Measurements from ENCODE around the gene SLF1. TPM values are rescaled to one million over a fixed set of nuclear protein-coding genes. Genes with fewer than 3 reads are reported as not detected.

Gene SLF1
- total RNA-seq, 2 donors from 2014 or later = 2.3 to 11.2 TPM

GRCh38 chr5:94620256-94620655 lies 1.8 kb downstream of the SLF1 start:
- H3K4me1 ChIP-seq = peaks cover 22% of the 10 kb centered on the region
- H3K9me3 ChIP-seq = no peaks in the 10 kb centered on the region
- H3K36me3 ChIP-seq (replicated peaks in 1 of 2; ENCODE audit: insufficient read depth in 1 of 2, low read depth in 2 of 2) = no peaks in the 10 kb centered on the region
- no peaks in the 10 kb centered on the region for H3K27me3 ChIP-seq
- ATAC-seq (no peak), DNase-seq (no peak)
- WGBS, 2 donors = 80 to 94% methylated on average over 5 of the region's 5 CpGs
- intact Hi-C loops (cut with DNase I) = no loop called here
- TF ChIP-seq CTCF (IDR thresholded peaks at IDR 0.05) (no peak), POLR2A (IDR thresholded peaks at IDR 0.05) (no peak)
- H3K27ac ChIP-seq = no peak overlapping the region
- no peak overlapping the region for H3K4me3 ChIP-seq

GRCh38 chr5:94621763-94622162 lies 3.3 kb downstream of the SLF1 start:
- intact Hi-C loops (cut with DNase I) = no loop called here
- DNase-seq (no peak), ATAC-seq (no peak)
- no peaks in the 10 kb centered on the region for H3K9me3 ChIP-seq
- TF ChIP-seq CTCF (IDR thresholded peaks at IDR 0.05) = no peak
- TF ChIP-seq POLR2A (IDR thresholded peaks at IDR 0.05) = no peak
- no peaks in the 10 kb centered on the region for H3K27me3 ChIP-seq
- H3K27ac ChIP-seq = no peak overlapping the region
- no peaks in the 10 kb centered on the region for H3K36me3 ChIP-seq (replicated peaks in 1 of 2; ENCODE audit: insufficient read depth in 1 of 2, low read depth in 2 of 2)
- peaks cover 12% of the 10 kb centered on the region for H3K4me1 ChIP-seq
- WGBS, 2 donors = 55 to 61% methylated on average over 5 of the region's 5 CpGs
- H3K4me3 ChIP-seq = no peak overlapping the region

GRCh38 chr5:94623011-94623410 lies 4.5 kb downstream of the SLF1 start:
- Histone ChIP-seq H3K9me3 (no peaks in the 10 kb centered on the region), H3K36me3 (replicated peaks in 1 of 2; ENCODE audit: insufficient read depth in 1 of 2, low read depth in 2 of 2) (no peaks in the 10 kb centered on the region), H3K27me3 (no peaks in the 10 kb centered on the region), H3K4me3 (no peak overlapping the region), H3K4me1 (peaks cover 11% of the 10 kb centered on the region), H3K27ac (no peak overlapping the region)
- DNase-seq (no peak), ATAC-seq (no peak)
- TF ChIP-seq POLR2A (IDR thresholded peaks at IDR 0.05) (no peak), CTCF (IDR thresholded peaks at IDR 0.05) (no peak)
- intact Hi-C loops (cut with DNase I) = no loop called here

- ATAC-seq = no peak
- no peaks in the 10 kb centered on the region for H3K9me3 ChIP-seq
- peak overlapping the region in 1 of 4 donors; percentile 16 for H3K27ac ChIP-seq
- H3K4me1 ChIP-seq = peaks cover 11% of the 10 kb centered on the region
- TF ChIP-seq POLR2A (IDR thresholded peaks at IDR 0.05) (no peak), CTCF (IDR thresholded peaks at IDR 0.05) (no peak)
- 40 to 43% methylated on average over 2 of the region's 2 CpGs for WGBS, 2 donors
- intact Hi-C loops (cut with DNase I) = no loop called here
- no peaks in the 10 kb centered on the region for H3K36me3 ChIP-seq (replicated peaks in 1 of 2; ENCODE audit: insufficient read depth in 1 of 2, low read depth in 2 of 2)
- DNase-seq = no peak
- H3K4me3 ChIP-seq = no peak overlapping the region
- no peaks in the 10 kb centered on the region for H3K27me3 ChIP-seq
Observed at GRCh38 chr5:94623877-94624276, 5.4 kb downstream of the SLF1 start.

- ATAC-seq (no peak), DNase-seq (no peak)
- H3K27me3 ChIP-seq = no peaks in the 10 kb centered on the region
- intact Hi-C loops (cut with DNase I) = no loop called here
- no peak overlapping the region for H3K4me3 ChIP-seq
- H3K36me3 ChIP-seq (replicated peaks in 1 of 2; ENCODE audit: insufficient read depth in 1 of 2, low read depth in 2 of 2) = no peaks in the 10 kb centered on the region
- 74 to 79% methylated on average over 1 of the region's 1 CpG for WGBS, 2 donors
- no peaks in the 10 kb centered on the region for H3K4me1 ChIP-seq
- H3K27ac ChIP-seq = no peak overlapping the region
- no peaks in the 10 kb centered on the region for H3K9me3 ChIP-seq
- no peak for TF ChIP-seq CTCF (IDR thresholded peaks at IDR 0.05)
- TF ChIP-seq POLR2A (IDR thresholded peaks at IDR 0.05) = no peak
Observed at GRCh38 chr5:94627191-94627590, 8.7 kb downstream of the SLF1 start.

All from body of pancreas (tissue), 4 donors.